ENCODE measurements around the gene PDZD11. TPM values are rescaled to one million over a fixed set of nuclear protein-coding genes. Genes with fewer than 3 reads are reported as not detected.

Gene PDZD11
- total and polyA plus RNA-seq, 9 of the 15 experiments (the other 6 are each of a cell fraction or from before 2014, with no cell fraction given): 21.9 to 109 (median 36.4) TPM

GRCh38 chrX:70336767-70337166 lies 47.0 kb upstream of the PDZD11 start:
- no peak overlapping the region for H3K9ac ChIP-seq (ENCODE audit: insufficient read depth in 1 of 2, low read depth in 2 of 2, low read length in 2 of 2)
- no peak overlapping the region for H3K4me2 ChIP-seq (ENCODE audit: insufficient read depth, low read length)
- ChIA-PET POLR2A (no interaction called here), CTCF (ENCODE audit: low intra/inter-chr PET ratio) (no interaction called here)
- H3K4me1 ChIP-seq (replicated peaks in 1 of 2; ENCODE audit: control insufficient read depth in 2 of 2, insufficient read depth in 2 of 2, low read length in 2 of 2): no peaks in the 10 kb centered on the region
- no peak for ATAC-seq
- no peak overlapping the region for H2AFZ ChIP-seq (ENCODE audit: low read depth, low read length)
- H4K20me1 ChIP-seq (replicated peaks; ENCODE audit: control insufficient read depth, insufficient read depth, low read length): no peaks in the 10 kb centered on the region
- no peaks in the 10 kb centered on the region for H3K9me1 ChIP-seq (ENCODE audit: control insufficient read depth, insufficient read depth, low read length)
- H3K9me3 ChIP-seq (replicated peaks; ENCODE audit: control insufficient read depth, insufficient read depth, low read depth, low read length): no peaks in the 10 kb centered on the region
- no peaks in the 10 kb centered on the region for H3K79me2 ChIP-seq (ENCODE audit: control insufficient read depth, insufficient read depth, low read length)
- in situ Hi-C loops (cut with MboI) (no loop called here), intact Hi-C loops (cut with micrococcal nuclease) (no loop called here)
- BruUV-seq (replicated peaks): no TSS peak
- no peak for TF ChIP-seq ZNF165 (CRISPR knock-in tag; IDR thresholded peaks at IDR 0.05; ENCODE audit: borderline replicate concordance)
- TF ChIP-seq ZNF444 (CRISPR knock-in tag; IDR thresholded peaks at IDR 0.05): no peak
- no peak for TF ChIP-seq VEZF1 (CRISPR knock-in tag; IDR thresholded peaks at IDR 0.05)
- TF ChIP-seq TOE1 (IDR thresholded peaks at IDR 0.05; ENCODE audit: borderline replicate concordance): no peak
- TF ChIP-seq TOE1 (CRISPR knock-in tag; IDR thresholded peaks at IDR 0.05; ENCODE audit: borderline replicate concordance, low read depth): no peak
- no peak for TF ChIP-seq TRIM25 (IDR thresholded peaks at IDR 0.05; ENCODE audit: borderline replicate concordance)
- no peak for TF ChIP-seq CBFA2T2 (conservative IDR thresholded peaks at IDR 0.05)
- no peak for TF ChIP-seq ZNF354B (CRISPR knock-in tag; IDR thresholded peaks at IDR 0.05)
- no peak for TF ChIP-seq NR4A1 (CRISPR knock-in tag; IDR thresholded peaks at IDR 0.05)
- no peak for TF ChIP-seq NR4A1 (tag; IDR thresholded peaks at IDR 0.05)
- no peak for TF ChIP-seq SRSF7 (optimal IDR thresholded peaks at IDR 0.05; ENCODE audit: low read depth, low read length)
- no peak for TF ChIP-seq BACH1 (tag; IDR thresholded peaks at IDR 0.05)
- TF ChIP-seq RBM17 (IDR thresholded peaks at IDR 0.05; ENCODE audit: borderline replicate concordance, low read depth, low read length): no peak
- no peak for TF ChIP-seq GABPB2 (CRISPR knock-in tag; conservative IDR thresholded peaks at IDR 0.05)
- no peak for TF ChIP-seq NR0B1 (IDR thresholded peaks at IDR 0.05; ENCODE audit: partially characterized antibody)
- no peak for TF ChIP-seq ATF6 (CRISPR knock-in tag; IDR thresholded peaks at IDR 0.05)
- no peak for TF ChIP-seq RCOR1 (IDR thresholded peaks at IDR 0.05; ENCODE audit: borderline replicate concordance in 1 of 2, low read depth in 2 of 2, low read length in 2 of 2)
- TF ChIP-seq KDM1A (IDR thresholded peaks at IDR 0.05): no peak
- no peak for TF ChIP-seq MAFG (tag; conservative IDR thresholded peaks at IDR 0.05)
- H3K27ac ChIP-seq (ENCODE audit: extremely low read depth, low read depth, low read length): no peak overlapping the region
- H3K4me3 ChIP-seq: no peak overlapping the region
- FAIRE-seq: no peak
- no peak for DNase-seq (ENCODE audit: extremely low read depth in 1 of 4, low spot score in 3 of 4)
- peaks cover 47% of the 10 kb centered on the region; the same call in 2 of the 3 replicates for H3K36me3 ChIP-seq (ENCODE audit: control insufficient read depth, insufficient read depth, low read length)
- H3K27me3 ChIP-seq (ENCODE audit: control insufficient read depth in 2 of 2, insufficient read depth in 2 of 2, low read length in 2 of 2): no peaks in the 10 kb centered on the region
